ENCODE results near the gene PWWP2B. TPM values are rescaled to one million over a fixed set of nuclear protein-coding genes. Genes with fewer than 3 reads are reported as not detected.

Gene PWWP2B
- total RNA-seq, 1 donor from 2014 or later, result 24.3 TPM

DNA sequence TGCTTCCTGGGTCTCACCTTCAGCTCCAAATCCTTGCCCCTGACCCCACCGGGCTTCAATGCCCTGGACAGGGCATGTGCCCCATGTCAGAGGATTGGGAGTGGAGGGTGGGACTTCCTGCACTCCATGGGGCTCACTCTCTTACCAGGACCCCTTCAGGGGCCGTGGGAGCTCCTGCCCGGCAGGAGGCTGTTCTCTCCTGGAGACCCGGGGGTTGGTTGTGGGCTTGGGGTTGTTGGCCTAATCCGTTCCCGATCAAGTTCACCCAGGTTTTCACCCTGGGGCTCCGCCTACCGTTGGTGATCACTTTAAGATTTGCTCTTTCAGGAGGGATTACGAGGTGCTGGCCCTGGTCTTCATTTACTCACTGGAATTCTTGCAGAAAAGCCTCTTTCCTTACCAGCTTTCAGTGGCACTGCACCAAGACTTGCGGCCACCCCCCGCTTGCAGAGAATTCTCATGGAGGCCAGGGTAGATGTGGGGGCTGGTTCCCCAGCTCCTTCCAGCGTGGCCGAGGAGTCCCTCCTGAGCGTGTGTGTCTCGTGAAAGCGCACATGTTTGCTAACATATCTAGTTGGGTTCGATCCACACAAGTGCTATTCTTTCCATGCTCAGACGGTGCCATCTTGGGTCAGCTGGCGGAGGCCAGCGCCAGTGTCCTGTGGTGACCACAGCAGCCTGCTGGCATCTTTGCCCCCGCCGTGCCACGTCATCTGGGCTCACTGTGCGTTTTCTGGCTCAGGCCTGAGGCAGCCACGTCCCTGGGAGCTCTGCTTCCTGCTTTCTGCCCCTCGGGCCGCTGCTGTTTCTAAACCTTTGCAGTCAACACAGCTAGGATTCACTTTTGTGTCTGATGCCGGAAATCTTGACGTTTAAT lies 15.6 kb downstream of the PWWP2B start:
- TF ChIP-seq, protein P1, sequence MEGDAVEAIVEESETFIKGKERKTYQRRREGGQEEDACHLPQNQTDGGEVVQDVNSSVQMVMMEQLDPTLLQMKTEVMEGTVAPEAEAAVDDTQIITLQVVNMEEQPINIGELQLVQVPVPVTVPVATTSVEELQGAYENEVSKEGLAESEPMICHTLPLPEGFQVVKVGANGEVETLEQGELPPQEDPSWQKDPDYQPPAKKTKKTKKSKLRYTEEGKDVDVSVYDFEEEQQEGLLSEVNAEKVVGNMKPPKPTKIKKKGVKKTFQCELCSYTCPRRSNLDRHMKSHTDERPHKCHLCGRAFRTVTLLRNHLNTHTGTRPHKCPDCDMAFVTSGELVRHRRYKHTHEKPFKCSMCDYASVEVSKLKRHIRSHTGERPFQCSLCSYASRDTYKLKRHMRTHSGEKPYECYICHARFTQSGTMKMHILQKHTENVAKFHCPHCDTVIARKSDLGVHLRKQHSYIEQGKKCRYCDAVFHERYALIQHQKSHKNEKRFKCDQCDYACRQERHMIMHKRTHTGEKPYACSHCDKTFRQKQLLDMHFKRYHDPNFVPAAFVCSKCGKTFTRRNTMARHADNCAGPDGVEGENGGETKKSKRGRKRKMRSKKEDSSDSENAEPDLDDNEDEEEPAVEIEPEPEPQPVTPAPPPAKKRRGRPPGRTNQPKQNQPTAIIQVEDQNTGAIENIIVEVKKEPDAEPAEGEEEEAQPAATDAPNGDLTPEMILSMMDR (IDR thresholded peaks at IDR 0.05; ENCODE audit: unreplicated experiment), result no peak
- no peak for DNase-seq (ENCODE audit: low spot score, unreplicated experiment)
- Mint-ChIP-seq H3K27ac (no peak overlapping the region), H3K4me3 (ENCODE audit: low read depth) (no peak overlapping the region), H3K27me3 (no peaks in the 10 kb centered on the region), H3K4me1 (ENCODE audit: low read depth) (peaks cover 37% of the 10 kb centered on the region), H3K9me3 (ENCODE audit: low read depth) (no peaks in the 10 kb centered on the region), H3K36me3 (ENCODE audit: insufficient read depth) (peaks cover 8% of the 10 kb centered on the region)

- no peak for DNase-seq (ENCODE audit: low spot score, unreplicated experiment)
- H3K36me3 Mint-ChIP-seq (ENCODE audit: insufficient read depth), result peaks cover 6% of the 10 kb centered on the region
- no peak overlapping the region for H3K4me3 Mint-ChIP-seq (ENCODE audit: low read depth)
- H3K4me1 Mint-ChIP-seq (ENCODE audit: low read depth), result peaks cover 33% of the 10 kb centered on the region
- no peaks in the 10 kb centered on the region for H3K27me3 Mint-ChIP-seq
- no peaks in the 10 kb centered on the region for H3K9me3 Mint-ChIP-seq (ENCODE audit: low read depth)
- TF ChIP-seq, protein P1 (IDR thresholded peaks at IDR 0.05; ENCODE audit: unreplicated experiment), result no peak
- peak overlapping the region; percentile 10 for H3K27ac Mint-ChIP-seq
Measured at GRCh38 chr10:132413226-132414205, 16.5 kb downstream of the PWWP2B start.

DNA sequence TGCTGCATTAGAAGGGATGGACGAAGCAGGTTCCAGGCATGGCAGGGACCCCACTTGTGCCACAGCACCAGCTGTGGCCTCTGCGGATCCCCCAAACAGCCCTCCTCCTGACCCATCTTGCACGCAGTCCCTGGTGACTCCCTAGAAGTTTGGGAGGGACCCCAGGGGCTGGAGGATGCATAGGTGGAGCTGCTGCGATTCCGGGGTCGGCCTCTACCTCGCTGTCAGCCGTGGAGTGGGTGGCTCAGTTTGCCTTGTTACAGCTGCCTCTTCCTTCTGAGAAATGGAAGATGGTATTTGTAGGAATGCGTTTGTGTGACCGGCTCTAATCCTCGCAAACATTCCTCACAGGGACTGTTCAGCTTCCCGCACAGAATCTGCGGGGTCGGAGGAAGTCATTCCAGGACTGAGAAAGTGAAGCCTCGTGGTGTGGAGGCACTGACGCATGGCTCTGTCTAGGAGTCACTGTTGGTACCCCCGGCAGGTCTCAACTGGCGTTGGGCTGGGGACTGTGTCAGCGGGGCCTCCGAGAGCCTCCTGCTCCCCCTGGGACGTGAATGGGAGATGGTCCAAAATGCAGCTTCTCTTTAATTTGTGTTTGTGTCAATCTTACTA lies 17.5 kb downstream of the PWWP2B start:
- Mint-ChIP-seq H3K4me3 (ENCODE audit: low read depth) (no peak overlapping the region), H3K27me3 (no peaks in the 10 kb centered on the region), H3K9me3 (ENCODE audit: low read depth) (no peaks in the 10 kb centered on the region), H3K4me1 (ENCODE audit: low read depth) (peaks cover 35% of the 10 kb centered on the region), H3K27ac (no peak overlapping the region), H3K36me3 (ENCODE audit: insufficient read depth) (peaks cover 6% of the 10 kb centered on the region)
- DNase-seq (ENCODE audit: low spot score, unreplicated experiment), result no peak
- TF ChIP-seq, protein P1 (IDR thresholded peaks at IDR 0.05; ENCODE audit: unreplicated experiment), result no peak

GRCh38 chr10:132415255-132415654 lies 18.3 kb downstream of the PWWP2B start:
- Mint-ChIP-seq H3K27ac (no peak overlapping the region), H3K27me3 (no peaks in the 10 kb centered on the region), H3K9me3 (ENCODE audit: low read depth) (no peaks in the 10 kb centered on the region), H3K36me3 (ENCODE audit: insufficient read depth) (peaks cover 6% of the 10 kb centered on the region), H3K4me3 (ENCODE audit: low read depth) (no peak overlapping the region), H3K4me1 (ENCODE audit: low read depth) (peaks cover 29% of the 10 kb centered on the region)
- no peak for DNase-seq (ENCODE audit: low spot score, unreplicated experiment)
- TF ChIP-seq, protein P1 (IDR thresholded peaks at IDR 0.05; ENCODE audit: unreplicated experiment), result no peak

DNA sequence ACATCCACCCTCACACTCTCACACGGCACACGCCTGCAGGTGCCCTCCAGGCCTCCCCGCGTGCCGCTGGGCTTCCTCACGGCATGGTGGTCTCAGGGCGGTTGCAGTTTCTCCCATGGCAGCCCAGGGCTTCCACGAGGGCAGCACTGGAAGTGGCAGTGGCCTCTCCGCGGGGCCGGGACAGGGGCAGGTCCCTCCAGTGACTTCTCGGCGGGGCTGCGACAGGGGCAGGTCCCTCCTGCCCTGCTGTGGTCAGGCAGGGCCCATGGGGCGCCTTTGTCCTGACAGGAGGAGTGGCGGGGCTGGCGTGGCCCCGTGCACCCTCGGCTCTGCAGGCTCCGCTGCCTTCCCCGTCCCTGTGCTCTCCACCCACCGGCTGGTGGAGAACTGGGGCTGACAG lies 19.0 kb downstream of the PWWP2B start:
- DNase-seq (ENCODE audit: low spot score, unreplicated experiment), result no peak
- Mint-ChIP-seq H3K4me3 (ENCODE audit: low read depth) (no peak overlapping the region), H3K27ac (no peak overlapping the region), H3K27me3 (no peaks in the 10 kb centered on the region), H3K36me3 (ENCODE audit: insufficient read depth) (peaks cover 6% of the 10 kb centered on the region), H3K4me1 (ENCODE audit: low read depth) (peaks cover 31% of the 10 kb centered on the region), H3K9me3 (ENCODE audit: low read depth) (no peaks in the 10 kb centered on the region)
- TF ChIP-seq, protein P1 (IDR thresholded peaks at IDR 0.05; ENCODE audit: unreplicated experiment), result no peak
